CD4-positive, alpha-beta T cell (primary cell): Measurements from ENCODE around the gene MSL1. TPM values are rescaled to one million over a fixed set of nuclear protein-coding genes. Genes with fewer than 3 reads are reported as not detected.
A peak's percentile ranks its signal among the peaks of the same experiment; 100 is the strongest.

Experiments
- ATAC-seq: fragments of 200-7000 bp; cut with Tn5 transposase; one replicate; pipeline ENCODE4 v1.10.0; 2022; ENCODE audit warnings: mild to moderate bottlenecking; ENCODE audit not compliant: poor library complexity
- CTCF ChIA-PET: fragments of 350-600 bp; sonication (Branson Sonifier 250); formaldehyde crosslinking; loops from one replicate; lab custom pipeline; 2021; ENCODE audit warnings: antibody characterized with exemption, inconsistent platforms; lab: Charles Lee
- POLR2A ChIA-PET: fragments of 350-600 bp; sonication (Branson Sonifier 250); formaldehyde crosslinking; loops from one replicate; lab custom pipeline; 2021; ENCODE audit warnings: antibody characterized with exemption, inconsistent platforms; lab: Charles Lee
- DNase-seq, 14 experiments: peaks; one replicate each; pipeline ENCODE4 v3.0.0-alpha.2; 2013 to 2020; ENCODE audit warnings: mixed read lengths in 2 of 14
- H3K27ac ChIP-seq, 2 donors: one replicate each; pipeline versions ENCODE4 v1.5.1 to v1.7.0; 2013; ENCODE audit warnings: low read length in 2 of 2, low read depth in 1 of 2, mild to moderate bottlenecking in 1 of 2
- H3K27me3 ChIP-seq, 2 experiments: 1 replicate in 1 of 2; 2 replicates in 1 of 2; pipeline versions ENCODE4 v1.6.1 to v1.7.0; 2013; ENCODE audit warnings: low read length in 2 of 2, control low read depth in 1 of 2, mild to moderate bottlenecking in 1 of 2, moderate library complexity in 1 of 2; ENCODE audit not compliant: insufficient read depth in 2 of 2, control insufficient read depth in 1 of 2
- H3K36me3 ChIP-seq: one replicate; pipeline ENCODE4 v1.6.1; 2013; ENCODE audit warnings: low read length, control low read depth; ENCODE audit not compliant: insufficient read depth
- H3K4me1 ChIP-seq: one replicate; pipeline ENCODE4 v1.6.1; 2013; ENCODE audit warnings: low read length, control low read depth; ENCODE audit not compliant: insufficient read depth
- H3K4me3 ChIP-seq: one replicate; pipeline ENCODE4 v1.5.1; 2013; ENCODE audit warnings: mild to moderate bottlenecking, low read length, moderate library complexity
- H3K9me3 ChIP-seq, 2 experiments: 1 replicate in 1 of 2; 2 replicates in 1 of 2; pipeline versions ENCODE4 v1.6.1 to v1.7.0; 2013; ENCODE audit warnings: low read length in 2 of 2, mild to moderate bottlenecking in 2 of 2, control low read depth in 1 of 2, moderate library complexity in 1 of 2; ENCODE audit not compliant: control insufficient read depth in 1 of 2, insufficient read depth in 1 of 2
- H3K27ac Mint-ChIP-seq: one replicate; pipeline ENCODE4 v1.8.0; 2020; ENCODE audit warnings: mixed read lengths
- H3K27me3 Mint-ChIP-seq: one replicate; pipeline ENCODE4 v1.8.0; 2021; ENCODE audit warnings: mixed read lengths
- H3K36me3 Mint-ChIP-seq: one replicate; pipeline ENCODE4 v1.8.0; 2021; ENCODE audit warnings: low read depth, mixed read lengths
- H3K4me1 Mint-ChIP-seq: one replicate; pipeline ENCODE4 v1.8.0; 2021; ENCODE audit warnings: low read depth, mixed read lengths
- H3K4me3 Mint-ChIP-seq: one replicate; pipeline ENCODE4 v1.8.0; 2020; ENCODE audit warnings: mild to moderate bottlenecking, mixed read lengths
- H3K9me3 Mint-ChIP-seq: one replicate; pipeline ENCODE4 v1.8.0; 2020; ENCODE audit warnings: mixed read lengths
- CTCF ChIP-seq: fragments of 200-600 bp; IDR thresholded peaks from one replicate; pipeline ENCODE4 v1.8.0; 2022; ENCODE audit warnings: antibody characterized with exemption, mild to moderate bottlenecking
- intact Hi-C, 2 experiments: fragments of 100-400 bp; cut with DNase I in 1 of 2; cut with micrococcal nuclease in 1 of 2; formaldehyde crosslinking; loops; one replicate each; pipeline versions ENCODE4 v1.15.1 to v1.9.0; 2023 to 2025; cut with DNase I, micrococcal nuclease
- total RNA-seq, 174 experiments: library from RNA in 2 of 174; stranded (reverse) in 2 of 174; gene quantifications; one replicate each; pipeline ENCODE4 v1.2.3 and lab custom pipeline; 2021 to 2026

Gene MSL1
- total RNA-seq, 2 experiments from 2014 or later: 77.0 to 79.2 TPM

- H3K27ac ChIP-seq: peak overlapping the region; percentile 94 to 96
- no peaks in the 10 kb centered on the region for H3K27me3 ChIP-seq
- intact Hi-C loops: loop anchor here (1.0 to 5.0 kb wide), 4 partner anchors 15 to 169 kb away; partner anchors contain the start of genes LRRC3C (in 1 of the 2), ORMDL3 (in 1 of the 2) and THRA (in 1 of the 2)
- ChIA-PET POLR2A (interaction anchor here (0.6 to 9.7 kb wide), 15 partner anchors 10 to 116 kb away, joined by 3 to 335 read pairs (median 5); partner anchors contain the start of genes CASC3, MED24 and PSMD3), CTCF (interaction anchor here (0.9 to 8.8 kb wide), 3 partner anchors 10 to 95 kb away, joined by 3 to 93 read pairs (median 6); no protein-coding TSS in a partner anchor)
- peaks cover 76% of the 10 kb centered on the region for H3K4me1 ChIP-seq
- H3K4me1 Mint-ChIP-seq: peaks cover 81% of the 10 kb centered on the region
- no peak for TF ChIP-seq CTCF
- H3K27me3 Mint-ChIP-seq: no peaks in the 10 kb centered on the region
- H3K27ac Mint-ChIP-seq: peak overlapping the region; percentile 91
- no peaks in the 10 kb centered on the region for H3K9me3 Mint-ChIP-seq
- peaks cover 82% of the 10 kb centered on the region for H3K36me3 Mint-ChIP-seq
- DNase-seq (peak; percentile 54 to 99 (median 70)), ATAC-seq (peak; percentile 54)
- H3K36me3 ChIP-seq: peaks cover 54% of the 10 kb centered on the region
- H3K4me3 Mint-ChIP-seq: peak overlapping the region; percentile 97
- H3K9me3 ChIP-seq: no peaks in the 10 kb centered on the region
- H3K4me3 ChIP-seq: peak overlapping the region; percentile 42
Measured at GRCh38 chr17:40095944-40096791, 25.6 kb upstream of the MSL1 start.

GRCh38 chr17:40097087-40097486 is 24.7 kb upstream of the MSL1 start:
- Mint-ChIP-seq H3K4me3 (peak overlapping the region; percentile 97), H3K9me3 (no peaks in the 10 kb centered on the region), H3K36me3 (peaks cover 75% of the 10 kb centered on the region), H3K27ac (peak overlapping the region; percentile 91), H3K4me1 (peaks cover 83% of the 10 kb centered on the region), H3K27me3 (no peaks in the 10 kb centered on the region)
- H3K4me3 ChIP-seq: peak overlapping the region; percentile 42
- H3K9me3 ChIP-seq: no peaks in the 10 kb centered on the region
- ChIA-PET POLR2A (interaction anchor here (1.0 to 9.7 kb wide), 5 partner anchors 9 to 43 kb away, joined by 3 to 335 read pairs (median 34); partner anchors contain the start of genes MED24 and THRA), CTCF (interaction anchor here (2.3 to 8.8 kb wide), 2 partner anchors 11 to 15 kb away, joined by 6 to 93 read pairs; no protein-coding TSS in a partner anchor)
- no peak for TF ChIP-seq CTCF
- H3K4me1 ChIP-seq: peaks cover 85% of the 10 kb centered on the region
- H3K27me3 ChIP-seq: no peaks in the 10 kb centered on the region
- H3K36me3 ChIP-seq: peaks cover 51% of the 10 kb centered on the region
- H3K27ac ChIP-seq: peak overlapping the region; percentile 94 to 96
- ATAC-seq: no peak
- peak in 1 of 14 experiments; percentile 38 for DNase-seq
- intact Hi-C loops: loop anchor here (2.0 to 5.0 kb wide), 3 partner anchors 14 to 170 kb away; partner anchors contain the start of genes LRRC3C (in 1 of the 2), ORMDL3 (in 1 of the 2) and THRA (in 1 of the 2)
